IMR-90 (cell line): ENCODE data around the gene TEX13D. TPM values are rescaled to one million over a fixed set of nuclear protein-coding genes. Genes with fewer than 3 reads are reported as not detected.
"Not testable (repeated sequence)": the region's sequence is repeated elsewhere in the genome, so short reads cannot be mapped to it uniquely, and the experiment has no call there.

Experiments used
- ATAC-seq: fragments of 200-7000 bp; cut with Tn5 transposase; 2 replicates; pipeline ENCODE4 v1.9.1; 2020; ENCODE audit warnings: low read depth, mild to moderate bottlenecking, moderate library complexity
- BruUV-seq: library from RNA; stranded (reverse); fragments of 400-500 nt; replicated peaks from 2 replicates; lab custom pipeline; 2021; lab: Mats Ljungman, UMichigan
- CTCF ChIA-PET: fragments of 300-600 bp; formaldehyde crosslinking; extraction: SDS; loops from one replicate; lab custom pipeline; 2021; ENCODE audit warnings: antibody characterized with exemption; lab: Yijun Ruan, JAX
- POLR2A ChIA-PET: fragments of 300-600 bp; sonication (Branson Sonifier 250); formaldehyde crosslinking; loops from one replicate; lab custom pipeline; 2022; ENCODE audit warnings: antibody characterized with exemption; ENCODE audit not compliant: unreplicated experiment; lab: Charles Lee
- DNase-seq: peaks from one replicate; pipeline ENCODE4 v3.0.0; 2013
- H2AFZ ChIP-seq: replicated peaks from 2 replicates; pipeline ENCODE3; 2013; ENCODE audit warnings: low read length, mild to moderate bottlenecking; ENCODE audit not compliant: poor library complexity
- H2AK5ac ChIP-seq: 2 replicates; pipeline ENCODE4 v1.6.1; 2013; ENCODE audit warnings: low read depth, low read length, inconsistent platforms
- H2AK9ac ChIP-seq: replicated peaks from 2 replicates; pipeline ENCODE3; 2013; ENCODE audit warnings: mild to moderate bottlenecking, low read depth, low read length, moderate library complexity; ENCODE audit not compliant: poor library complexity
- H2BK120ac ChIP-seq: 2 replicates; pipeline ENCODE4 v1.6.1; 2013; ENCODE audit warnings: low read depth, low read length, inconsistent platforms
- H2BK15ac ChIP-seq: 3 replicates; pipeline ENCODE4 v1.6.1; 2013; ENCODE audit warnings: low read depth, low read length, inconsistent platforms
- H2BK20ac ChIP-seq: 2 replicates; pipeline ENCODE4 v1.6.1; 2013; ENCODE audit warnings: low read depth, mild to moderate bottlenecking, inconsistent platforms, low read length, moderate library complexity
- H2BK5ac ChIP-seq: 2 replicates; pipeline ENCODE4 v1.6.1; 2013; ENCODE audit warnings: mild to moderate bottlenecking, low read depth, low read length, inconsistent platforms; ENCODE audit not compliant: poor library complexity, severe bottlenecking
- H3K14ac ChIP-seq: replicated peaks from 2 replicates; pipeline ENCODE4 v1.6.1; 2013; ENCODE audit warnings: low read depth, low read length, inconsistent platforms
- H3K18ac ChIP-seq: 2 replicates; pipeline ENCODE4 v1.6.1; 2013; ENCODE audit warnings: low read depth, low read length, control low read depth
- H3K23ac ChIP-seq: 2 replicates; pipeline ENCODE4 v1.6.1; 2013; ENCODE audit warnings: low read depth, low read length, inconsistent platforms
- H3K27ac ChIP-seq: 2 replicates; pipeline ENCODE4 v1.5.1; 2013; ENCODE audit warnings: mild to moderate bottlenecking, control low read depth, low read length; ENCODE audit not compliant: insufficient read depth
- H3K27me3 ChIP-seq: 2 replicates; pipeline ENCODE4 v1.6.1; 2013; ENCODE audit warnings: low read length; ENCODE audit not compliant: control insufficient read depth, insufficient read depth
- H3K36me3 ChIP-seq: 2 replicates; pipeline ENCODE4 v1.6.1; 2013; ENCODE audit warnings: low read length, mixed read lengths; ENCODE audit not compliant: control insufficient read depth, insufficient read depth
- H3K4ac ChIP-seq: 2 replicates; pipeline ENCODE4 v1.6.1; 2013; ENCODE audit warnings: low read depth, low read length, inconsistent platforms
- H3K4me1 ChIP-seq: 2 replicates; pipeline ENCODE4 v1.6.1; 2013; ENCODE audit warnings: low read length, mixed read lengths; ENCODE audit not compliant: control insufficient read depth, insufficient read depth
- H3K4me2 ChIP-seq: 2 replicates; pipeline ENCODE4 v1.6.1; 2013; ENCODE audit warnings: low read depth, mild to moderate bottlenecking, control low read depth, low read length, moderate library complexity
- H3K4me3 ChIP-seq: 2 replicates; pipeline ENCODE4 v1.5.1; 2013; ENCODE audit warnings: low read depth, mild to moderate bottlenecking, control low read depth, low read length, moderate library complexity; ENCODE audit not compliant: insufficient read depth
- H3K56ac ChIP-seq: 2 replicates; pipeline ENCODE4 v1.6.1; 2013; ENCODE audit warnings: low read length, inconsistent platforms; ENCODE audit not compliant: insufficient read depth; ENCODE audit errors: extremely low read depth
- H3K79me1 ChIP-seq, 2 experiments: 2 replicates each; pipeline ENCODE4 v1.6.1; 2013; ENCODE audit warnings: low read length in 2 of 2, inconsistent platforms in 1 of 2, low read depth in 1 of 2
- H3K9ac ChIP-seq: 2 replicates; pipeline ENCODE4 v1.6.1; 2013; ENCODE audit warnings: low read depth, low read length, control low read depth
- H3K9me1 ChIP-seq: 2 replicates; pipeline ENCODE4 v1.6.1; 2013; ENCODE audit warnings: low read length, inconsistent platforms; ENCODE audit not compliant: insufficient read depth
- H3K9me3 ChIP-seq: 2 replicates; pipeline ENCODE4 v1.6.1; 2013; ENCODE audit warnings: low read length; ENCODE audit not compliant: control insufficient read depth, insufficient read depth
- H4K20me1 ChIP-seq: 2 replicates; pipeline ENCODE4 v1.6.1; 2013; ENCODE audit warnings: low read length, inconsistent platforms; ENCODE audit not compliant: insufficient read depth
- H4K5ac ChIP-seq: 2 replicates; pipeline ENCODE4 v1.6.1; 2013; ENCODE audit warnings: mild to moderate bottlenecking, low read depth, low read length, control low read depth
- H4K8ac ChIP-seq, 2 experiments: 2 replicates each; pipeline ENCODE4 v1.6.1; 2013; ENCODE audit warnings: low read depth in 2 of 2, low read length in 2 of 2, control low read depth in 1 of 2, inconsistent platforms in 1 of 2
- H4K91ac ChIP-seq: 2 replicates; pipeline ENCODE4 v1.6.1; 2013; ENCODE audit warnings: low read depth, low read length, inconsistent platforms; ENCODE audit not compliant: insufficient read depth
- WGBS, 2 experiments: methylation state at CpG; one replicate each; pipeline versions ENCODE4 v1.1.5 to v1.1.7; 2013; ENCODE audit warnings: missing lambda C conversion rate in 2 of 2; ENCODE audit not compliant: insufficient read length in 1 of 2; ENCODE audit errors: extremely low coverage in 2 of 2; 5-methylcytosine and 5-hydroxymethylcytosine counted together
- dilution Hi-C: fragments of 300-500 bp; cut with HindIII; formaldehyde crosslinking; loops from one replicate; pipeline ENCODE4 v1.14.3; 2018; ENCODE audit warnings: low sequenced_read_pairs; ENCODE audit not compliant: unreplicated experiment
- in situ Hi-C: fragments of 300-500 bp; cut with MboI; formaldehyde crosslinking; loops from 3 replicates; pipeline ENCODE4 v1.14.3; 2019; ENCODE audit warnings: low sequenced_read_pairs, inconsistent platforms, mixed read lengths
- intact Hi-C: fragments of 100-400 bp; cut with micrococcal nuclease; formaldehyde crosslinking; loops from 2 replicates; pipeline ENCODE4 v1.10.0; 2022
- polyA plus RNA-seq, 3 experiments: library from polyadenylated mRNA; depleted of rRNA; stranded (reverse); fragments of >200 nt; gene quantifications; 2 replicates each; pipeline ENCODE4 v1.2.3, GENCODE V29; 2012; ENCODE audit warnings: low replicate concordance in 1 of 3
- total RNA-seq: library from RNA; depleted of rRNA; stranded (reverse); fragments of >200 nt; gene quantifications from 2 replicates; pipeline ENCODE4 v1.2.3, GENCODE V29; 2012

Gene TEX13D
- total and polyA plus RNA-seq, 2 of the 4 experiments (the other 2 are of a cell fraction), result not detected

- DNase-seq, H3K4me2 ChIP-seq, H3K18ac ChIP-seq: not testable (repeated sequence)
Observed at GRCh38 chrX:124334555-124334954, 2.1 kb downstream of the TEX13D start.

More at GRCh38 chrX:124334555-124334954, 2.1 kb downstream of the TEX13D start:
- 41% methylated on average over 2 of the region's 2 CpGs; no CpG with 5 or more reads in 1 of the 2 experiments for WGBS, 2 experiments
- H3K36me3 ChIP-seq, H3K9ac ChIP-seq, BruUV-seq, H3K4ac ChIP-seq, H2BK20ac ChIP-seq, H4K91ac ChIP-seq, ATAC-seq, intact Hi-C loops, in situ Hi-C loops, H4K5ac ChIP-seq, H3K14ac ChIP-seq, H2BK15ac ChIP-seq, H3K27ac ChIP-seq, H2BK120ac ChIP-seq, H2AK9ac ChIP-seq, H2BK5ac ChIP-seq, H3K56ac ChIP-seq, H4K20me1 ChIP-seq, POLR2A ChIA-PET, H3K4me1 ChIP-seq, H3K9me3 ChIP-seq, H4K8ac ChIP-seq, H3K23ac ChIP-seq, H2AFZ ChIP-seq, dilution Hi-C loops, H3K79me1 ChIP-seq, H2AK5ac ChIP-seq, H3K4me3 ChIP-seq, CTCF ChIA-PET, H3K27me3 ChIP-seq, H3K9me1 ChIP-seq: not testable (repeated sequence)
